NCI-H1694 (cell line): ENCODE measurements around the gene TMEM163.
"Not testable (repeated sequence)": the region's sequence is repeated elsewhere in the genome, so short reads cannot be mapped to it uniquely, and the experiment has no call there.

Experiments used
- DNase-seq: peaks from one replicate; lab custom pipeline; 2025; lab: John Stamatoyannopoulos, UW

TMEM163 gene

GRCh38 chr2:134578316-134578715 is 140.5 kb downstream of the TMEM163 start:
- DNase-seq: no peak

GRCh38 chr2:134576478-134576877 is 142.3 kb downstream of the TMEM163 start:
- DNase-seq: no peak

- DNase-seq: no peak
Measured at GRCh38 chr2:134575888-134576287, 142.9 kb downstream of the TMEM163 start.

GRCh38 chr2:134574611-134575330 is 144.0 kb downstream of the TMEM163 start:
- DNase-seq: peak; percentile 63

- no peak for DNase-seq
Measured at GRCh38 chr2:134573724-134574123, 145.1 kb downstream of the TMEM163 start.

- no peak for DNase-seq
Measured at GRCh38 chr2:134573085-134573370, 145.8 kb downstream of the TMEM163 start.

GRCh38 chr2:134572314-134573084 is 146.3 kb downstream of the TMEM163 start:
- no peak for DNase-seq

GRCh38 chr2:134570676-134571075 is 148.1 kb downstream of the TMEM163 start:
- DNase-seq: no peak

- DNase-seq: no peak
Measured at GRCh38 chr2:134568413-134568812, 150.4 kb downstream of the TMEM163 start.

GRCh38 chr2:134567666-134568065 is 151.1 kb downstream of the TMEM163 start:
- DNase-seq: no peak

- DNase-seq: not testable (repeated sequence)
Measured at GRCh38 chr2:134564955-134565354, 153.8 kb downstream of the TMEM163 start.

GRCh38 chr2:134564549-134564948 is 154.3 kb downstream of the TMEM163 start:
- DNase-seq: no peak

- DNase-seq: peak; percentile 52
Measured at GRCh38 chr2:134558208-134558830, 160.5 kb downstream of the TMEM163 start.

GRCh38 chr2:134555411-134555810 is 163.4 kb downstream of the TMEM163 start:
- no peak for DNase-seq

GRCh38 chr2:134553657-134554056 is 165.1 kb downstream of the TMEM163 start:
- DNase-seq: no peak

GRCh38 chr2:134550566-134551164 is 168.1 kb downstream of the TMEM163 start:
- no peak for DNase-seq

GRCh38 chr2:134549104-134549503 is 169.7 kb downstream of the TMEM163 start:
- DNase-seq: no peak

- DNase-seq: no peak
Measured at GRCh38 chr2:134540990-134541389, 177.8 kb downstream of the TMEM163 start.

GRCh38 chr2:134539981-134540380 is 178.8 kb downstream of the TMEM163 start:
- no peak for DNase-seq

GRCh38 chr2:134537702-134538101 is 181.1 kb downstream of the TMEM163 start:
- no peak for DNase-seq

- DNase-seq: no peak
Measured at GRCh38 chr2:134537121-134537520, 181.7 kb downstream of the TMEM163 start.

- no peak for DNase-seq
Measured at GRCh38 chr2:134536296-134536695, 182.5 kb downstream of the TMEM163 start.

- no peak for DNase-seq
Measured at GRCh38 chr2:134532537-134532936, 186.3 kb downstream of the TMEM163 start.
